Left colon (tissue), 2 donors: ENCODE results near the gene OPN1MW. TPM values are rescaled to one million over a fixed set of nuclear protein-coding genes. Genes with fewer than 3 reads are reported as not detected.
"Not testable (repeated sequence)": the region's sequence is repeated elsewhere in the genome, so short reads cannot be mapped to it uniquely, and the experiment has no call there.

Source experiments
- ATAC-seq: fragments of 200-7000 bp; cut with Tn5 transposase; one replicate; pipeline ENCODE4 v1.9.1; 2020; ENCODE audit warnings: mild to moderate bottlenecking, moderate library complexity
- DNase-seq, 2 donors: peaks; one replicate each; pipeline ENCODE4 v3.0.0-alpha.2; 2020
- intact Hi-C, 2 donors: fragments of 100-400 bp; cut with DNase I in 1 of 2; cut with micrococcal nuclease in 1 of 2; formaldehyde crosslinking; loops; one replicate each; pipeline versions ENCODE4 v1.11.2 to v1.14.0; 2022; cut with DNase I, micrococcal nuclease
- long read RNA-seq: library from polyadenylated mRNA; unstranded; transcript quantifications from one replicate; pipeline ENCODE4 v2.0.0, GENCODE V29; 2021
- total RNA-seq, 2 donors: library from RNA; stranded (reverse); fragmentation: NEBNext Ultra II Directional; extraction: Animal tissue kit (Norgen Biotek cat#: 25700); gene quantifications; one replicate each; pipeline ENCODE4 v1.2.1, GENCODE V29; 2021
- donor health status: DM: no; HTN: no; CAD: no.
- donor health status: DM: yes; HTN: yes; CAD: no.

OPN1MW gene
- total RNA-seq: not detected
- long read RNA-seq: 0 reads

- intact Hi-C loops, ATAC-seq, DNase-seq: not testable (repeated sequence)
Observed at GRCh38 chrX:154182296-154182695, at the start of gene OPN1MW. Gene OPN1MW (plus strand): TSS chrX:154182596. CDS start chrX:154182678, 82 bp downstream.

GRCh38 chrX:154135458-154136229 is 46.8 kb upstream of the OPN1MW start:
- ATAC-seq: no peak
- DNase-seq: no peak
- intact Hi-C loops: no loop called here

GRCh38 chrX:154136627-154137161 is 45.7 kb upstream of the OPN1MW start:
- intact Hi-C loops: no loop called here
- DNase-seq: peak; percentile 40 to 71
- peak; percentile 66 for ATAC-seq

- no peak for ATAC-seq
- intact Hi-C loops: no loop called here
- DNase-seq: no peak
Observed at GRCh38 chrX:154138857-154139256, 43.5 kb upstream of the OPN1MW start.

- ATAC-seq (no peak), DNase-seq (no peak)
- intact Hi-C loops: no loop called here
Observed at GRCh38 chrX:154140206-154140605, 42.2 kb upstream of the OPN1MW start.

GRCh38 chrX:154140742-154141141 is 41.7 kb upstream of the OPN1MW start:
- intact Hi-C loops: no loop called here
- ATAC-seq: no peak
- DNase-seq: no peak

GRCh38 chrX:154142386-154142785 is 40.0 kb upstream of the OPN1MW start:
- no peak for DNase-seq
- ATAC-seq: no peak
- intact Hi-C loops: no loop called here

GRCh38 chrX:154142950-154143745 is 39.2 kb upstream of the OPN1MW start:
- intact Hi-C loops: no loop called here
- DNase-seq (no peak), ATAC-seq (no peak)

GRCh38 chrX:154144010-154144409 is 38.4 kb upstream of the OPN1MW start, which contains the start of gene OPN1LW:
Gene OPN1LW (plus strand): TSS chrX:154144243. CDS start chrX:154144284, 41 bp downstream.
- ATAC-seq, DNase-seq, intact Hi-C loops: not testable (repeated sequence)

GRCh38 chrX:154151030-154151429 is 31.4 kb upstream of the OPN1MW start:
- DNase-seq, ATAC-seq, intact Hi-C loops: not testable (repeated sequence)

- intact Hi-C loops, ATAC-seq, DNase-seq: not testable (repeated sequence)
Observed at GRCh38 chrX:154156221-154156620, 26.2 kb upstream of the OPN1MW start.

GRCh38 chrX:154157207-154157606 is 25.2 kb upstream of the OPN1MW start:
- ATAC-seq, DNase-seq, intact Hi-C loops: not testable (repeated sequence)

- ATAC-seq, intact Hi-C loops, DNase-seq: not testable (repeated sequence)
Observed at GRCh38 chrX:154159345-154159744, 23.1 kb upstream of the OPN1MW start.

GRCh38 chrX:154164902-154165301 is 17.5 kb upstream of the OPN1MW start:
- DNase-seq, ATAC-seq, intact Hi-C loops: not testable (repeated sequence)

- ATAC-seq, intact Hi-C loops, DNase-seq: not testable (repeated sequence)
Observed at GRCh38 chrX:154168384-154168783, 14.0 kb upstream of the OPN1MW start.

- peak; percentile 37 for ATAC-seq
- intact Hi-C loops, DNase-seq: not testable (repeated sequence)
Observed at GRCh38 chrX:154172535-154172943, 9.9 kb upstream of the OPN1MW start.

GRCh38 chrX:154174356-154174755 is 8.0 kb upstream of the OPN1MW start:
- ATAC-seq, intact Hi-C loops, DNase-seq: not testable (repeated sequence)

- ATAC-seq, DNase-seq, intact Hi-C loops: not testable (repeated sequence)
Observed at GRCh38 chrX:154183794-154184193, 1.4 kb downstream of the OPN1MW start.

- DNase-seq, ATAC-seq, intact Hi-C loops: not testable (repeated sequence)
Observed at GRCh38 chrX:154192846-154193245, 10.4 kb downstream of the OPN1MW start.
